Measurements from ENCODE around the gene ZNF497. TPM values are rescaled to one million over a fixed set of nuclear protein-coding genes. Genes with fewer than 3 reads are reported as not detected.
A peak's percentile ranks its signal among the peaks of the same experiment; 100 is the strongest.

Gene ZNF497
- total and polyA plus RNA-seq, 10 of the 15 experiments (the other 5 are each of a cell fraction or from before 2014, with no cell fraction given), result 0.09 to 0.82 (median 0.28) TPM

DNA sequence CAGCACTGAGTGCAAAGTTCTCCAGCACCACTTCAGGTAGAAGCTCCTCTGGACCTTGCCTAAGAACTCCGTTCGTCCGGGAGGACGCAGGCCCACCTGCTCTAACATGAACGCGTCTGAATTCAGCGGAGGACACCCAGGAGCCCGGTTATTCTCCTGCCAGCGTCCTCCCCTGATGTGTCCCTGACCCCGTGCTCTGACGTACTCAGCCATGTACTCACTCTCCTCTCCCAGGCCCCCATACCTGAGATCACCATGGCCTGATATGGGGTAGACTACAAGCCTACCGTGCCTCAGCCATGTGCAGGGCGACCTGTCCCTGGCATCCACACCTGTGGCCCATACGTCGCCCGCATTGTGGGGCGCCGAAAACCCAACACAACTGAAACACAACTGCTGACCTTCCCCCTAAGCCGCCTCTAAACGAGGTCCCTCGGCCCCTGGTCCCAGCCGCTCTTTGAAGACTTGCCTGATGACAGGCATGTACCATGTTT is 45.2 kb upstream of the ZNF497 start:
- ATAC-seq (peak; percentile 11), FAIRE-seq (no peak), DNase-seq (ENCODE audit: low read depth, low spot score) (no peak)
- peak overlapping the region; percentile 100 for H3K4me2 ChIP-seq (ENCODE audit: control insufficient read depth, insufficient read depth)
- TSS peak; percentile 96 for BruUV-seq (replicated peaks)
- WGBS (ENCODE audit: insufficient coverage, insufficient replicate concordance, low lambda C conversion rate, missing lambda C conversion rate), result 32% methylated on average over 22 of the region's 22 CpGs
- H3K4me1 ChIP-seq (ENCODE audit: control insufficient read depth, insufficient read depth, low read length), result peaks cover 8% of the 10 kb centered on the region
- H3K9ac ChIP-seq (ENCODE audit: control insufficient read depth, insufficient read depth, low read length), result peak overlapping the region; percentile 90
- H3K9me3 ChIP-seq (replicated peaks; ENCODE audit: control insufficient read depth, insufficient read depth, low read length), result no peaks in the 10 kb centered on the region
- no peaks in the 10 kb centered on the region for H4K20me1 ChIP-seq (ENCODE audit: control insufficient read depth, insufficient read depth)
- ChIA-PET CTCF (interaction anchor here (1.4 kb wide), 1 partner anchor 11 kb away, joined by 5 read pairs; no protein-coding TSS in a partner anchor), SMC1A (ENCODE audit: uncharacterized antibody, unreplicated experiment) (interaction anchor here (1.1 kb wide), 2 partner anchors 43 to 59 kb away, joined by 3 read pairs; partner anchors contain the start of gene ZNF324), RAD21 (ENCODE audit: unreplicated experiment) (interaction anchor here (1.0 kb wide), 3 partner anchors 26 to 112 kb away, joined by 3 to 6 read pairs (median 5); partner anchors contain the start of gene ZBTB45), POLR2A (interaction anchor here (0.5 to 1.0 kb wide), 2 partner anchors 19 to 44 kb away, joined by 3 read pairs; partner anchors contain the start of gene ZNF324B)
- in situ Hi-C loops (cut with MboI) (no loop called here), intact Hi-C loops (cut with micrococcal nuclease; ENCODE audit: unreplicated experiment) (loop anchor here (5.0 kb wide), 1 partner anchor 60 kb away; the partner anchor contains the start of gene ZNF324)
- peaks cover 16% of the 10 kb centered on the region for H3K79me2 ChIP-seq (ENCODE audit: control insufficient read depth, insufficient read depth, low read length)
- H3K27ac ChIP-seq (ENCODE audit: control insufficient read depth, insufficient read depth), result peak overlapping the region; percentile 80
- no peaks in the 10 kb centered on the region for H3K36me3 ChIP-seq (ENCODE audit: control insufficient read depth in 2 of 2, insufficient read depth in 2 of 2, low read length in 1 of 2)
- H2AFZ ChIP-seq (ENCODE audit: control insufficient read depth, low read depth, low read length), result peak overlapping the region; percentile 98
- H3K4me3 ChIP-seq, result peak overlapping the region; percentile 90
- 0 out of 2 replicates have a peak, but pooled peaks have one; percentile 13 for TF ChIP-seq MLLT1 (IDR thresholded peaks at IDR 0.05)
- no peak for TF ChIP-seq BRCA1 (IDR thresholded peaks at IDR 0.05; ENCODE audit: low read depth, low read length)
- no peaks in the 10 kb centered on the region for H3K27me3 ChIP-seq (replicated peaks in 1 of 2; ENCODE audit: control insufficient read depth in 2 of 2, insufficient read depth in 2 of 2, low read length in 1 of 2)

Measured in GM12878 (cell line).